GM19463 (cell line): ENCODE data around the gene LCMT2.

Experiments
- ATAC-seq: cut with Tn5 transposase; IDR thresholded peaks from one replicate; pipeline ENCODE4 v1.9.1; 2021; ENCODE audit warnings: mild to moderate bottlenecking, moderate library complexity; ENCODE audit not compliant: unreplicated experiment

Gene LCMT2

GRCh38 chr15:43276563-43277200, 53.7 kb downstream of the LCMT2 start:
- ATAC-seq: no peak

GRCh38 chr15:43275740-43276562, 54.4 kb downstream of the LCMT2 start:
- ATAC-seq: no peak

- no peak for ATAC-seq
Measured at GRCh38 chr15:43274136-43274535, 56.2 kb downstream of the LCMT2 start.
